Heart right ventricle (tissue), 16 donors: Measurements from ENCODE around the gene CPED1. TPM values are rescaled to one million over a fixed set of nuclear protein-coding genes. Genes with fewer than 3 reads are reported as not detected.
"Not testable (repeated sequence)": the region's sequence is repeated elsewhere in the genome, so short reads cannot be mapped to it uniquely, and the experiment has no call there.

Experiments used
- ATAC-seq, 8 donors: fragments of 200-7000 bp; cut with Tn5 transposase; one replicate each; pipeline ENCODE4 v1.9.1; 2020; ENCODE audit warnings: mild to moderate bottlenecking in 8 of 8, moderate library complexity in 8 of 8, moderate number of reproducible peaks in 1 of 8
- DNase-seq, 2 donors: peaks; one replicate each; pipeline ENCODE4 v3.0.0-alpha.2; 2020
- H3K27ac ChIP-seq, 10 donors: fragments of 200-600 bp; sonication (generic) in 2 of 10; one replicate each; pipeline versions ENCODE4 v1.5.0 to v1.8.0; 2020 to 2022; ENCODE audit warnings: mild to moderate bottlenecking in 3 of 10
- H3K27me3 ChIP-seq, 7 donors: fragments of 200-600 bp; one replicate each; pipeline ENCODE4 v1.8.0; 2021 to 2022; ENCODE audit warnings: mild to moderate bottlenecking in 2 of 7
- H3K36me3 ChIP-seq, 9 donors: fragments of 200-600 bp; sonication (generic) in 1 of 9; one replicate each; pipeline versions ENCODE4 v1.5.0 to v1.8.0; 2020 to 2022; ENCODE audit warnings: mild to moderate bottlenecking in 2 of 9
- H3K4me1 ChIP-seq, 9 donors: fragments of 200-600 bp; sonication (generic) in 1 of 9; one replicate each; pipeline versions ENCODE4 v1.5.0 to v1.8.0; 2020 to 2022; ENCODE audit warnings: mild to moderate bottlenecking in 4 of 9
- H3K4me3 ChIP-seq, 10 donors: fragments of 200-600 bp; sonication (generic) in 2 of 10; one replicate each; pipeline versions ENCODE4 v1.5.0 to v1.8.0; 2020 to 2022; ENCODE audit warnings: mild to moderate bottlenecking in 7 of 10, moderate library complexity in 2 of 10
- H3K9me3 ChIP-seq, 11 donors: fragments of 200-600 bp in 10 of 11; sonication (generic) in 2 of 11; one replicate each; pipeline versions ENCODE4 v1.5.0 to v1.8.0; 2013 to 2022; ENCODE audit warnings: mild to moderate bottlenecking in 2 of 11, control low read depth in 1 of 11, moderate library complexity in 1 of 11
- CTCF ChIP-seq, 9 donors: fragments of 200-600 bp; sonication (generic) in 2 of 9; IDR thresholded peaks; one replicate each; pipeline versions ENCODE4 v1.5.0 to v1.8.0; 2021 to 2022; ENCODE audit warnings: antibody characterized with exemption in 9 of 9, mild to moderate bottlenecking in 5 of 9, moderate library complexity in 1 of 9
- WGBS, 2 donors: extraction: QIAGEN DNeasy Blood & Tissue Kit; methylation state at CpG; one replicate each; pipeline ENCODE4 v1.1.7; 2013; ENCODE audit warnings: inconsistent platforms in 1 of 2; 5-methylcytosine and 5-hydroxymethylcytosine counted together
- intact Hi-C, 10 donors: fragments of 100-400 bp; cut with DNase I; formaldehyde crosslinking; loops; one replicate each; pipeline versions ENCODE4 v1.11.1 to v1.14.2; 2022
- polyA plus RNA-seq, 2 donors: library from polyadenylated mRNA; stranded (reverse); fragments of 200-250 nt; gene quantifications; one replicate each; pipeline ENCODE4 v1.2.3, GENCODE V29; 2013
- total RNA-seq, 10 donors: library from RNA; stranded (reverse); fragmentation: NEBNext Ultra II Directional in 3 of 10; extraction: Animal tissue kit (Norgen Biotek cat#: 25700) in 3 of 10; gene quantifications; one replicate each; pipeline versions ENCODE4 v1.2.1 to v1.2.4, GENCODE V29; 2021 to 2023
- donor health status: Arrhythmogenic right ventricular cardiomyopathy.
- donor health status: ischemic (EF 13 %, LVEDD 7.1; RV severe dilation, severe dysfunction).
- donor health status: healthy with polysubstance abuse.
- donor health status: DM: no; HTN: yes; CAD: no.
- donor health status: DM: no; HTN: no; CAD: no.
- donor health status: ischemic (EF 25% LVEDD 6.9; RV normal size, moderate dysfunction).
- donor health status: ischemic (EF 25% LVEDD 5.7; RV mildly dilated, moderate dysfunction).
- donor health status: healthy.
- donor health status: DM: yes; HTN: yes; CAD: no.
- donor health status: Ischemic cardiomyopathy.
- donor health status: ischemic (EF 35%, LVEDD 5.7; RV mildly dilated, moderate dysfunction).
- donor health status: nonischemic (EF 11% LVEDD 7.7; RV severe dilation, severe dysfunction).
- donor health status: DM: yes; HTN: yes; CAD: no.
- donor health status: PGD.
- donor health status: ischemic (EF 29% LVEDD 5.4; RV normal size, mild dysfunction).
- donor health status: nonischemic (EF 23%, LVEDD 6.1; RV moderate dilation, normal function).

Gene CPED1
- total and polyA plus RNA-seq, 12 donors, result 3.9 to 56.5 (median 31.2) TPM

DNA sequence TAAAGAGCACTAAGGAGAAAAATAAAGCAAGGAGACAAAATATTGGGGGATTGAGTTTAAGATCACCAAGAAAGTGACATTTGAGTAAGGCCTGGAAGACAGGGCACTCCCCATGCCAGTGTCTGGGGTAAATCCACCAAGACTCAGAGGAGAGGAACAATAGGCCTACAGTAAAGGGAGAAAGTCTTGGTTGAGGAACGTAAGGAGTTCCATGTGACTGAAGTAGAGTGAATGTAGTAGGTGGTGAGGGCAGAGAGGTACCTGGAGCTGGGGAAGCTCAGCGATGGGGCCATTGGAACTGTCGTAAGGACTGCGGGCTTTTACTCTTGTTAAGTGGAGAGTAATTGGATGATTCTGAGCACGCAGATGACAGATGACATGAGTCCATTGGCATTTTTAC is 69.4 kb downstream of the CPED1 start:
- intact Hi-C loops, result no loop called here
- no peak for TF ChIP-seq CTCF (IDR thresholded peaks at IDR 0.05)
- Histone ChIP-seq H3K9me3 (no peaks in the 10 kb centered on the region), H3K4me3 (no peak overlapping the region), H3K27ac (no peak overlapping the region), H3K27me3 (no peaks in the 10 kb centered on the region), H3K4me1 (peaks cover 0 to 9% (median 0%) of the 10 kb centered on the region in 9 donors), H3K36me3 (peaks cover 0 to 11% (median 0%) of the 10 kb centered on the region in 9 donors)
- WGBS, 2 donors, result 97 to 98% methylated on average over 5 of the region's 5 CpGs
- no peak for ATAC-seq
- DNase-seq, result no peak

DNA sequence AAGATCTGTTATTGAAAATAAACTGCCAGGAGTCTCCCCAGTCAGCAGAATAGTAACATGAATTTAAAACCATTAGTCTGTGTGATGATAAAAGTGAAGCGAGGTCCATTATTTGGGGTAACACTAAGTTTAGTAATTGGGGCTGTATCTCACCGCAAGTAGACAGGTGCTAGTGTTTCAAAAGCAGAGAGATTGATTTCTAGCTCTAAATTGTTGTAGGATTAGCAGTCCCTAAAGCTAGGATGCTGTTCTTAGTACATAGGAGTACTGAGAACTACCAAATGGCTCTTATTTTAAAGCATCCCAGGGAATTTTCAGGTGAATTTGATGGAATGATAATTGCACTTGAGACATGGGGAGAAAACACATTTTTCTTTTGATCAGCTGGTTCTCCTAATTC is 70.5 kb downstream of the CPED1 start:
- ATAC-seq, result no peak
- no peak overlapping the region for H3K4me3 ChIP-seq
- H3K36me3 ChIP-seq, result peaks cover 0 to 11% (median 0%) of the 10 kb centered on the region in 9 donors
- no peak overlapping the region for H3K27ac ChIP-seq
- no peaks in the 10 kb centered on the region for H3K27me3 ChIP-seq
- no peak for TF ChIP-seq CTCF (IDR thresholded peaks at IDR 0.05)
- DNase-seq, result no peak
- intact Hi-C loops, result no loop called here
- WGBS, 2 donors, result 99% methylated on average over 2 of the region's 2 CpGs
- peaks cover 0 to 19% (median 0%) of the 10 kb centered on the region in 9 donors for H3K4me1 ChIP-seq
- H3K9me3 ChIP-seq, result no peaks in the 10 kb centered on the region

- H3K36me3 ChIP-seq, result peaks cover 0 to 14% (median 0%) of the 10 kb centered on the region in 9 donors
- ATAC-seq, H3K4me3 ChIP-seq, H3K9me3 ChIP-seq, DNase-seq, intact Hi-C loops, H3K27ac ChIP-seq, H3K27me3 ChIP-seq: not testable (repeated sequence)
- WGBS, 2 donors, result 93 to 99% methylated on average over 38 to 40 of the region's 40 CpGs
- peaks cover 0 to 23% (median 0%) of the 10 kb centered on the region in 9 donors for H3K4me1 ChIP-seq
These were observed 71.5 kb downstream of the CPED1 start for GRCh38 chr7:121059979-121060509.

DNA sequence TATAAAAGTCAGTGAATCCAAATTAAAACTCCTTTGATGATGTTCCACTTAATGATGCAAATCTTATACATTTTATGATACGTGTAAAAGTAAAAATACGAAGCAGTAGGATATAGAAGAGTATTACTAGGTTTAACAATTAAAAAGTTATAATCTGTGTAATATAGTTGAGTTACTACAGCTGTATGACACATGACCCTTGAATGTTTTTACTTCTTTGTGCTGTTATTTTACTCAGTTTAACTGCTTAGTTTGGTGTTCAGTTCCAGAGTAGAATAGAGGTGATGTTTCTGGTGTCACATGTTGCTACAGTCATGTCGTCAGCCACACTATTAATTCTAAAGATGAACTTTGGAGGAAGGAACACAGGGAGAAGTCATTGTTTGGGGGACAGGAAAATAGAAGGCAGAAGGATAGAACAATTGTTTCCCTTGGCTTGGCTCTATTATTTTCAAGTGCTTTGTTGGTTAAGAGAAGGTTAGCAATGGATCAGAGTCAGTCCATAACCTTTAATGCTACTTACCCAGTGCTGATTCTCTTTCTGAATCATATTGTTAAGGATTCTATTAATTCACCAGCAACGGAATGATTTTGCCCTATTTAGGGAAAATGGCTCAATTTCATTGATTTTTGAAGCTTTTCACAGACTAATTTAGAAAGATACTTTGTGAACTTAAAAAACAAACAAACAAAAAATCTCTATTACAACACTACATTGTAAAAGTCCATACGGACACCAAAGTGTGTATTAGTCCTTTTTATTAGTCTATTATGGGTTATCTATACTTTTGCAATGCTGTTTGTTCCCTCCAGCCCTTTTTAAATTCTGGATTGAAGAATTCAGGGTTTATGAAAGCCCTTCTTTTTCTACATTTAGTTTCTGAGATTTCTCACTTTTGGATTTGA is 73.4 kb downstream of the CPED1 start:
- Histone ChIP-seq H3K4me1 (peaks cover 0 to 23% (median 0%) of the 10 kb centered on the region in 9 donors), H3K27me3 (no peaks in the 10 kb centered on the region), H3K27ac (peak overlapping the region in 1 of 10 donors; percentile 34), H3K36me3 (peaks cover 0 to 29% (median 0%) of the 10 kb centered on the region in 9 donors), H3K4me3 (no peak overlapping the region), H3K9me3 (no peaks in the 10 kb centered on the region)
- 88 to 90% methylated on average over 5 of the region's 5 CpGs for WGBS, 2 donors
- intact Hi-C loops, result no loop called here
- DNase-seq, result no peak
- no peak for ATAC-seq
- TF ChIP-seq CTCF (IDR thresholded peaks at IDR 0.05), result no peak
